GM12865 (cell line): ENCODE results near the gene RPS6KA2.

Source experiments
- DNase-seq: peaks from one replicate; pipeline ENCODE4 v3.0.0; 2010; ENCODE audit warnings: low read depth
- H3K4me3 ChIP-seq: 2 replicates; pipeline ENCODE4 v1.5.1; 2011; ENCODE audit warnings: mild to moderate bottlenecking, low read depth, low read length, control low read depth
- TF ChIP-seq, protein P1 (sequence below): IDR thresholded peaks from 2 replicates; pipeline ENCODE4 v1.5.1; 2011; ENCODE audit warnings: low read length, control low read depth, low read depth, inconsistent platforms; ENCODE audit not compliant: insufficient read depth; ENCODE audit errors: missing control alignments

RPS6KA2 gene

GRCh38 chr6:166632731-166633130 is 5.7 kb upstream of the RPS6KA2 start:
- TF ChIP-seq, protein P1, sequence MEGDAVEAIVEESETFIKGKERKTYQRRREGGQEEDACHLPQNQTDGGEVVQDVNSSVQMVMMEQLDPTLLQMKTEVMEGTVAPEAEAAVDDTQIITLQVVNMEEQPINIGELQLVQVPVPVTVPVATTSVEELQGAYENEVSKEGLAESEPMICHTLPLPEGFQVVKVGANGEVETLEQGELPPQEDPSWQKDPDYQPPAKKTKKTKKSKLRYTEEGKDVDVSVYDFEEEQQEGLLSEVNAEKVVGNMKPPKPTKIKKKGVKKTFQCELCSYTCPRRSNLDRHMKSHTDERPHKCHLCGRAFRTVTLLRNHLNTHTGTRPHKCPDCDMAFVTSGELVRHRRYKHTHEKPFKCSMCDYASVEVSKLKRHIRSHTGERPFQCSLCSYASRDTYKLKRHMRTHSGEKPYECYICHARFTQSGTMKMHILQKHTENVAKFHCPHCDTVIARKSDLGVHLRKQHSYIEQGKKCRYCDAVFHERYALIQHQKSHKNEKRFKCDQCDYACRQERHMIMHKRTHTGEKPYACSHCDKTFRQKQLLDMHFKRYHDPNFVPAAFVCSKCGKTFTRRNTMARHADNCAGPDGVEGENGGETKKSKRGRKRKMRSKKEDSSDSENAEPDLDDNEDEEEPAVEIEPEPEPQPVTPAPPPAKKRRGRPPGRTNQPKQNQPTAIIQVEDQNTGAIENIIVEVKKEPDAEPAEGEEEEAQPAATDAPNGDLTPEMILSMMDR: no peak
- H3K4me3 ChIP-seq: no peak overlapping the region
- no peak for DNase-seq

DNA sequence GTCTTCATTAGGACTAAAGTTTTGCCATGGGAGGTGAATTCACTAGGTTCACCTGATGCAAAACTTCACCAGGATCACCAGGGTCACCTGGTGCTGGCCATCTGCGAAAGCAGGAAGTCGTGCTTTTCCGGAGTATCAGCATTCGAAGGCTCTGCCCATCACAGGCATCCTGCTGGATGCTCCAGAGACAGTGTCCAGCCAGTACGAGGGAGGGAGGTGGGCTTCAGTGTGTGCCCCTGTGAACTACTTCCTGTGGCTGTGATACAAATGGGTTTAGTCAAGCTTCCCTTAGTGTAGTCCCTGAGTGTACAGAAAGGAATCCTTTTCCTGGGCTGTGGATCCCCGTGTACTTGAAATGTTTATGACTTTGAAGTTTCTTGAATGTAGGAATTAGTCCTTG is 3.4 kb upstream of the RPS6KA2 start:
- TF ChIP-seq, protein P1: no peak
- no peak for DNase-seq
- no peak overlapping the region for H3K4me3 ChIP-seq

DNA sequence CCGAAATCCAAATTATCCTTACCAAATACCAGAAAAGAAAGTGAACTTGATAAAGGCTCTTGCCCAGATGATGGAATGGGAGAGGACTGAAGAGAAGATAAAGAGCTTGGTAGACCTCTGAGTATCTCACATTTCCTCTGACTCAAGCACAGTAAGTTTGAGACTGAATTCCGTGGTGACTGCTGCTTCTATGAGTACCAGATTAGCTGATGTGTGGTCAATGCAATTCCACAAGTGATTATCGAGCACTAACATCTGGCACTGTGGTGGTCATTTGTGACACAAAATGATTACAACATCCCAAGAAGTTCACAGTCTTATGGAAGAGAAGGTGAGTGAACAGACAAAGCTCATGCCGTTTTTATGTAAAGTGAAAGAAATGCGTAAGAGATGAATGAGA is 2.6 kb upstream of the RPS6KA2 start:
- DNase-seq: no peak
- TF ChIP-seq, protein P1: no peak
- no peak overlapping the region for H3K4me3 ChIP-seq

DNA sequence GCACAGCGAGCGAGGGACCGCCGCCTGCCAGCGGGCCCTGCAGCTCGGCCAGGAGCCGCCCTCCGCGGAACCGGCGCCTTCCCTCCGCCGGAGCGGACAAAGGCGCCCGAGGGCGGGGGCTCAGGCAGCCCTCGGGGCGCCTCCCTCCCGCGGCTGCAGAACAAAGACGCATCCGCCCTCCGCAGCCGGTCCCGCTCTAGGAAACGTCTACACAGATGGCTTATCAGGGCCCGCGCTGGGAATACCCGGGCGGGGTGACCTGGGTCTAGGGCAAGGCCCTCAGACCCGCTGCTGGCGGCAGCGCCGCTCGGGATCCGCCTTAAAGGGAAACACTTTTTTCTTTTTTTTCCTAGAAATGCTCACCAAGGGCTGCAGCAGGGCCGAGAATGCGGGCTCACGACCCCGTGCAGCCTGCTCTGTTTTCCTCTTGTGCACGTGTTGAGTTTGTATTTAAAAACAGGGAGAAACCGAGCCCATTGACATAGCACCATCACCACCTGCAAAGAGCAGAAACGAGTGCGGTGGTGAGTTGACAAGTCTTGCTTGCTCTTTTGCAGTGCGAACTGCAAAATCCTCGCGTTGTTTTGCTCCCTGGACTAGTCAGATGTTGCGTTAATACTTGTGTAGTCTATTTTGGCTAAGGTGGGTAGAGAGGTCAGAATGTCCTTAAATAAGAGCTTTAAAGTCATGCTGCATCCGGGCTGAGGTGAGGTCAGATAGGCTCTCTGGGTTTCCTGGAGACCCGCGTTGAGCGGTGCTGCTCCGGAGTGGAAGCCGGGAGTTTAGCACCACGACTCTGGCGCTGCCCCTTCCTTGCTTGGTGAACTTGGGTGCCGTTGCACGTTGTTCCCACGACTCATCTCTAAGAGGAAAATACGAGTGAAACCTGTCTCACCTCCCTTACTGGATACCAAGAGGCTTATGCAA is 1.1 kb upstream of the RPS6KA2 start:
- TF ChIP-seq, protein P1: no peak
- peak; percentile 57 for DNase-seq
- peak overlapping the region; percentile 68 for H3K4me3 ChIP-seq

GRCh38 chr6:166626177-166627032 is 646 bp downstream of the RPS6KA2 start:
- DNase-seq: peak; percentile 4
- TF ChIP-seq, protein P1: no peak
- peak overlapping the region; percentile 19 for H3K4me3 ChIP-seq

DNA sequence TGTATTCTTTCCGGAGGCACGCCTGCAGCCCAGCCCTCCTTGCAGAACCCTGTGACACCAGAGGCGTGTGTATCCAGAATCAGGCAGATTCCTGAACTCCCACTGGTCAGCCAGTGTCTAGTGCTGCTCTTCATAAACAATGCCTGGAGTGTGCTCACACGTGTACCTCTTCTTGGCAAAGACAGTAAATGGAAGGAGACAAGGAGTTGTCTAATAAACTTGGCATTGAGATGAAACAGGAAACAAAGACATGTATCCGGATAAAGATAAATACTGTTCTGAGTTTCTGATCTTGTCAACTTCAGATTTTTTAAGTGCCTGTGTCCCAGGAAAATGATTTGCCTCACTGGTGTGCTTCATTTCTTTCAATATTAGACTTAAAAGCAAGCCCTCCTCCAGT is 1.7 kb downstream of the RPS6KA2 start:
- TF ChIP-seq, protein P1: no peak
- no peak for DNase-seq
- H3K4me3 ChIP-seq: no peak overlapping the region
